Measurements from ENCODE around the gene RBMS3.

DNA sequence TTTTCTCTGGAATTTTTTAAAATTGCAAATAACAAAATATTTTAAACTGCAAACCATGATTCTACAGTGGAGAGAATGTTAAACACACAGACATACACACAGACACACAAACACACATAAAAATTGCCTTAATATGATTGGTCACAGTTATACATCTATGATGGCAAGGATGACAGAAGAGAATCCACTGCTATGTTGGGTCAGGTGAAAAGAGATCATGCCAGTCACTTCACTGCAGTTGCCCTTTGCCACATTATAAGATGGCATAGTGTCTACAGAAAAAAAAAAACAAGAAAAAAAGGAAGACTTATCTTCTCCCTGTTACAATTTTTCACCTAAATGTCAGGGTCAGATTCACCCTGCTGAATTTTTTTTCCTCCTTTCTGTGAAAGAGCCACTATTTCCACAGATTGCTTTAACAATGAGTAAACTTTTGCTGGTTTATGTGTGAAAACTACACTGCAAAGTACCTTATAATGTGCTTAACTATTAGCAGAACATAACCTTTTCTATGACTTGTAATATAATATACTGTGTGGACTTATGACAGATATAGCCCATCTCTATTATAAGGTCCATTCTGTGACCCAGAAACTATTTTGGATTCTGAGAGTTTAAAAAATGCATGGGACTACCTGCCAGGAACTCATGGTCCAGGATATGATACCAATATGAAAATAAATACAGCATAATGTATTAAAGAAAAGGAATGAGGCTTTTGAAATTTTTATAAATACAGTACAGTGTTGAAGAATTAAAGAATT, 111.9 kb downstream of the RBMS3 start:
- TF ChIP-seq, protein P1, sequence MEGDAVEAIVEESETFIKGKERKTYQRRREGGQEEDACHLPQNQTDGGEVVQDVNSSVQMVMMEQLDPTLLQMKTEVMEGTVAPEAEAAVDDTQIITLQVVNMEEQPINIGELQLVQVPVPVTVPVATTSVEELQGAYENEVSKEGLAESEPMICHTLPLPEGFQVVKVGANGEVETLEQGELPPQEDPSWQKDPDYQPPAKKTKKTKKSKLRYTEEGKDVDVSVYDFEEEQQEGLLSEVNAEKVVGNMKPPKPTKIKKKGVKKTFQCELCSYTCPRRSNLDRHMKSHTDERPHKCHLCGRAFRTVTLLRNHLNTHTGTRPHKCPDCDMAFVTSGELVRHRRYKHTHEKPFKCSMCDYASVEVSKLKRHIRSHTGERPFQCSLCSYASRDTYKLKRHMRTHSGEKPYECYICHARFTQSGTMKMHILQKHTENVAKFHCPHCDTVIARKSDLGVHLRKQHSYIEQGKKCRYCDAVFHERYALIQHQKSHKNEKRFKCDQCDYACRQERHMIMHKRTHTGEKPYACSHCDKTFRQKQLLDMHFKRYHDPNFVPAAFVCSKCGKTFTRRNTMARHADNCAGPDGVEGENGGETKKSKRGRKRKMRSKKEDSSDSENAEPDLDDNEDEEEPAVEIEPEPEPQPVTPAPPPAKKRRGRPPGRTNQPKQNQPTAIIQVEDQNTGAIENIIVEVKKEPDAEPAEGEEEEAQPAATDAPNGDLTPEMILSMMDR (IDR thresholded peaks at IDR 0.05) = no peak
- TF ChIP-seq EZH2 (IDR thresholded peaks at IDR 0.05) = no peak
- TF ChIP-seq EZH2phosphoT487 (IDR thresholded peaks at IDR 0.05) = no peak
